Myocyte (in vitro differentiated cells): Measurements from ENCODE around the gene NLGN1. TPM values are rescaled to one million over a fixed set of nuclear protein-coding genes. Genes with fewer than 3 reads are reported as not detected.
"Not testable (repeated sequence)": the region's sequence is repeated elsewhere in the genome, so short reads cannot be mapped to it uniquely, and the experiment has no call there.

Experiments used
- DNase-seq: peaks from one replicate; pipeline ENCODE4 v3.0.0-alpha.2; 2012; ENCODE audit warnings: low read depth
- polyA plus RNA-seq: library from polyadenylated mRNA; unstranded; fragments of >200 nt; gene quantifications from one replicate; pipeline ENCODE4 v1.2.1, GENCODE V29; 2012; ENCODE audit warnings: missing spikeins
- total RNA-seq: library from RNA; depleted of rRNA; stranded (reverse); fragments of >200 nt; gene quantifications from 2 replicates; pipeline ENCODE4 v1.2.3, GENCODE V29; 2014

Gene NLGN1
- 0.62 TPM in 1 of 2 replicates, not detected in the other for total RNA-seq
- 0.08 TPM for polyA plus RNA-seq

- DNase-seq: peak; percentile 65
Observed at GRCh38 chr3:173397161-173398110, at the start of gene NLGN1. Gene NLGN1 (plus strand): TSS chr3:173397744.

- no peak for DNase-seq
Observed at GRCh38 chr3:173351886-173352285, 45.7 kb upstream of the NLGN1 start.

- DNase-seq: not testable (repeated sequence)
Observed at GRCh38 chr3:173353137-173353536, 44.4 kb upstream of the NLGN1 start.

GRCh38 chr3:173354124-173354523, 43.4 kb upstream of the NLGN1 start:
- DNase-seq: no peak

DNA sequence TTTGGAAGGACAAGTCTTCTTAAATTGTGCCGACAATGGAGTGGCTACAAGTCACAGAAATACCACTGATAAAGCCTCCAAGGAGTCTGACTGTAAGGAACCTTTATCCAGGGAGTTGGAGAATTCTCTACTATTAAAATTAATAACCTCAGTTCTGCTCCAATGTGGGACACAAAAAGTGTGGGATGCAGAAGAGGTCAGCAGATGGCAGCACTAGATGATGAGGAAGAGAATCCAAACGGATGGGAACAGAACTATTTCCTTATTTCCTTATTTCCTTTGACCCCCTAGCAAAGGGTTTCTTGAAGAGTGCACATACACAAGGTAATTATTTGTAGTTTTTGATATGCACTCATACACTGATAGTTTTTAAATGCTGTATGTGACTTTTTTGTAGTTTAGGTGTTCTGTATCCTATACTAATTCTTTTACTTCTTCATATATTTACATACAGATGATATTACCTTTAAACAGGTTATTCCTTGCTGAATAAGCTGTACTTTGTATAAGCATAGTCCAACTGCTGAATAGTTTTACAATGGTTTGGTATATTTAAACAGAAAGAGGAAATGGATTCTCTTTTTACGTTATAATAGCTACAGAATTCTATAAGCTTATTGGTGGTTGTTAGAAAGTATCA, 25.6 kb upstream of the NLGN1 start:
- DNase-seq: peak; percentile 30

DNA sequence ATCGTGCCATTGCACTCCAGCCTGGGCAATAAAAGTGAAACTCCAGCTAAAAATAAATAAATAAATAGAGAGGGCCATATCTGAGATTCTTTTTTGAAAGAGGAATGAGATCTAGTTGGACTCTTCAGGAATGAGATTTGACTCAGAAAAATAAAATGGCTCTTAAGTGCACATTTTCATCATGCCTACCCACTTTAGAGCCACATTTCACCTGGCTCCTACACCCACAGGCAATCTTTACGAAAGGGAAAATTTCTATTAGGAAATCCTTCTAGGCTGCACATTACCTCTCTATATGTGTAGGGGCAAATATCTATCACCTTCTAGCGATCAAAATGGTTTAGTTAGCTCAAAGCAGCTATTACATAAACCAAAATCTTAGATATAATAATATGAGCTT, 16.9 kb upstream of the NLGN1 start:
- no peak for DNase-seq

DNA sequence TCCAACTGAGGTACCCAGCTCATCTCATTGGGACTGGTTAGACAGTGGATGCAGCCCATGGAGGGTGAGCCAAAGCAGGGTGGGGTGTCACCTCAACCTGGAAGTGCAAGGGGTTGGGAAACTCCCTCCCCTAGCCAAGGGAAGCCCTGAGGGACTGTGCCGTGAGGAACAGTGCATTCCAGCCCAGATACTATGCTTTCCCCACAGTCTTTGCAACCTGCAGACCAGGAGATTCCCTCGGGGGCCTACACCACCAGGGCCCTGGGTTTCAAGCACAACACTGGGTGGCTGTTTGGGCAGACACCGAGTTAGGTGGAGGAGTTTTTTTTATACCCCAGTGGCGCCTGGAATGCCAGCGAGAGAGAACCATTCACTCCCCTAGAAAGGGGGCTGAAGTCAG, 15.6 kb upstream of the NLGN1 start:
- DNase-seq: not testable (repeated sequence)

DNA sequence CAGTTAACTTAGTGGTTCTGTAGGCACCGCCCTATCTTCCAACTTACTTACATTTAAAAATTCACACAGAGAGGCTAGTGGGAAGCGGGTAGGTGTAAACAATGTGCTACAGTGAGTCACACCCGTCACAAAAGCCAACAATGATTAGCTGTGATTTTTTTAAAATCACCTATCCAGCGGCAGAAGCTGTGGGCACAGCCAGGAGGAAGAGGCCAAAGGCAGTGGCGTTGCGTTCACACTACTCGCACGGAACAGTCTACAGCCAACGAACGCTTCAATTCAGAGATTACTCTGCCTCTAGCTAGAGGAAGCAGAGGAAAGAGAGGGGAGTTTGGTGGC, 2.5 kb upstream of the NLGN1 start:
- no peak for DNase-seq

DNA sequence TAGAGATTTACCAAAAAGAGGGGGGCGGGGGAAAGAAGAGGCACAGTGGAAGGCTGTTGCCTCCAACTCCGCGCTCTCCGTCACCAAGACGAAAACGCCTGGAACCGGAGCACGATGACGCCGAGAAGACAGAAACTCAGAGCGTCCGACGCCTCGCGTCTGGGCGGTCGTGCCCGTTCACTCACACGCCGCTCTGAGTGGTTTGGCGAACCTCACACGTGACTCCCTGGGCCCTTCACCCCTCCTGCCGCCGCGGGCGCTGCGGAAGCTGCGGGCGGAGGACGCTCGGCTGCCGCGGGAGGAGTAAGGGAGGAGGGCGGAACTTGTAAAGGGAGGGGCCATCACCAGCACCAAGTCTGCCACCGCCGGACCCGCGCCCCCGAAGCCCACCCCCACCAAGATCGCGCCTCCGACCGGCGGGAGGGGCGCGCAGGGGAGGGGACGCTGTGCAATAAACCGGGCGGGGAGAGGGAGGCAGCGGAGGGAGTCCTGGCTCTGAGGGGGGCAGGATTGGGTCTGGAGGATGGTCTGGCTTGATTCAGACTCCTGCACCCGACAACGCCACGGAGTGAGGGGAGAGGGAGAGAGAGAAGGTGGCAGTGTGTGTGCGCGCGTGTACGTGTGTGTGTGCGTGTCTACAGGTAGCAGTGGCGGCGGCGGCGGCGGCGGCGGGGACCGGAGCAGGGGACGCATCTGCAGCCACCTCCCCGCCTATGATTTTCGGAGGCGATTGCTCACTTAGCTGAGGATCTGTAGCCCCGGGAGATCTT, 1.9 kb upstream of the NLGN1 start:
- DNase-seq: peak; percentile 58

DNA sequence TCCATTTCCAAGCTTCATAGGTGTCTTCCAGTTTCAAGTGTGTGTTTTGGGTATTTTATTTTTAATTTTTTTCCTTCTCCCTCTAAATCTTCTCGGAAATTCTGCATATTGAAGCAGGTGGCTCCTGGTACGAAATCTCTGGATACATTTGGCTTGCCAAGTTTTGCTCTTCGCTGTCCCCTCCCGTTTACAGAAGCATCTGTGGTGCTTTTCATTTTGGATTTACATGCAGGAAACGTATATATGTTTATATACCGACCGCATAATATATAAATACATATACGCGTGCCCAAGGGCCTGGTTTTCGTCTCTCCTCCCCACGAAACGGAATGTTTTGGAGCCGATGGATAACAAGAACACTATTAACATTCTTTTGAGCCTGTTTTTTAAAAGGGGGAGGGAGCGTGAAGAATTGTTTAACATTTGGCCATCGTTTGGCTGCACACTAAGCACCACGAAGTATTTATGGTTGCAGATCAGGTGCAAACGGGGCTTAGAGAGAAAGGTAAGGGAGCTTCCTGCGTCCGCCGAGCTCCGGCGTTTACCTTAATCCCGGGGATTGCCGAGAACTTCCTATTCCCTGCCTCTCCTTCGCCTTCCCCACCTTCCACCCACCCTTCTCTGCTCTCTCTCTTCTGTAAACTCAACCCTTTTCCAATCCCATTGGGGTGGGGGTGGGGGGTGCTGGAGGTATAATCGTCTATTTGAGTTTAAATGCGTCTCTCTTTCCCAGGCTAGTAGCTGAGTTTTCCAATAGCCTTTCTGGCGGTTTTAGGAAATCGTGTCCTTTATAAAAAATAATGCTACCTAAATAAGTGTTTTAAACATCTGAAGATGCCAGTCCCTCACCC, 1.1 kb upstream of the NLGN1 start:
- peak; percentile 2 for DNase-seq

GRCh38 chr3:173398111-173398479, 551 bp downstream of the NLGN1 start:
- no peak for DNase-seq

GRCh38 chr3:173399044-173399443, 1.5 kb downstream of the NLGN1 start:
- no peak for DNase-seq

- DNase-seq: no peak
Observed at GRCh38 chr3:173401369-173401768, 3.8 kb downstream of the NLGN1 start.

DNA sequence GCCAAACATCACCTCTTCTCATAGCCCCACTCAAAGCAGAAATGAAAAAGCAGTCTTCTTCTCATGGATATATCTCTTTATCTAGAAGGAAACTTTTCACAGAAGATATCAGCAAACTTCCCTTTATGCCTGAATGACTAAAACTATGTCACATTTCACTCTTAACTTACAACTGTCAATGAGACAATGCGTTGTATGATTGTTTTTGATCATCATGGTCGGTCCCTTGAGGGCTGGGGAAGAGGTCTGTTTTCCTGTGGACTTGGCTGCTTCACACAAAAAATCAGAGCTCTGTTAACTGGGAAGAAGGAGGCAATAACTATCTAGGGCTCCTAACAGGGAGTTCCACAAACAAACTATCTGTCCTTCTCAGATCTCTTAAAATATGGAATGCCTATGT, 5.1 kb downstream of the NLGN1 start:
- DNase-seq: no peak

DNA sequence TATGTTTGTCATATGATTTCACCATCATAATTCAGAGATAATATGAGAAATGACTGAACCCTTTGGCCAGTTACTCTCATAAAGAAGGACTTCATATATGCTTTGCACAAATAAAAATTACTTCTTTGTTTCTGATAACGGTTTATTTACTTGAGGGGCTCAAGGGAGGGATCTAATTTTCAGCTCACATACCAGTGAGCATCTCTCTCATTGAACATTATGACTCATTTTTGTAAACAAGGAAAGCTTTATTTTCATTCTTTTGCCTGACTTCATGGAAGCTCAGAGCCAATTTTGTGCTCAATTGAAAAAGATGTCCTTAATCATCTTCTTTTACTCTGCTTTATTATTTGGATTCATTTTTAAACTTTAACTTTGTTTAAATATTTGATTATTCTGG, 5.8 kb downstream of the NLGN1 start:
- DNase-seq: no peak

DNA sequence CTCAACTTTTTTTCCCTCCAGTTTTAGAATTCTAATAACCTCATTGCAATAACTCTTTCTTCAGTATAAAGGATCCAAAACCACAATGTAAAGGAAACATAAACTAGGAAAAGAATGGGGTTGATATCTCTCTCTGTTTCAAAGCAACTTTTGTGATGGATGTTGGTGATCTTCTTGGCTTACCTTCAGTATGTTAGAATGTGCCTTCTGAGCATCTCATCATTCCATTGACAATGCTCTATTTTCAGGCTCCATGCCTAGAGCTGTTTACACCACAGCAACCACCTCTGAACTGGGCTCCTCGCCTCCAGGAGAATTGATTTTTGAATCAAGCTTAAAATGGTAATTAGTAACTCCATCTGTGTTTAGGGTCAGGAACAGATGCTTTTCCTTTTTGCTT, 6.6 kb downstream of the NLGN1 start:
- no peak for DNase-seq

DNA sequence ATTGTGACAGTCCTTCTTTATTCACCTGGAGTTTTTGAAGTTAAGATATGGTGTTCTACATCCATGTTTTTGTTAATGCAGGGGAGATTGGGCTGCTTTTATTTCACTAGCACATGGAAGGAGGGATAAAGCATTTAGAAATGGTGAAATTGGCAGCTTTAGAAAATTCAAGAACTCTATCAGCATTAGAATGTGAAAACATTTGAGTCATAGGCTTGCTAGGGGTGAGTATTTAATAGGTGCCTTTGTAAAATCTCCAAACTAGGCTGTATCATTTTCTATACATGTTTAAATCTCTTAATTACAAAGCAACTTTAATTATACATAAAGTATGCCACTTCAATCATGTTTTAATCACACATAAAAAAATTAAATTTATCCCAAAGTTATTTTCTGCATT, 12.9 kb downstream of the NLGN1 start:
- DNase-seq: no peak

GRCh38 chr3:173410849-173411248, 13.3 kb downstream of the NLGN1 start:
- DNase-seq: no peak

GRCh38 chr3:173411375-173411973, 13.9 kb downstream of the NLGN1 start:
- peak; percentile 17 for DNase-seq

- no peak for DNase-seq
Observed at GRCh38 chr3:173416070-173416469, 18.5 kb downstream of the NLGN1 start.

GRCh38 chr3:173429076-173429475, 31.5 kb downstream of the NLGN1 start:
- DNase-seq: no peak
